ENCODE results near the gene TMEM145. TPM values are rescaled to one million over a fixed set of nuclear protein-coding genes. Genes with fewer than 3 reads are reported as not detected.

The TMEM145 gene
- total RNA-seq, 1 experiment from 2014 or later = 3.0 TPM

GRCh38 chr19:42360787-42361544, 47.9 kb downstream of the TMEM145 start:
- intact Hi-C loops (cut with micrococcal nuclease; ENCODE audit: unreplicated experiment) (no loop called here), in situ Hi-C loops (cut with HindIII; ENCODE audit: low pct_unique_long_range_greater_than_20kb, low sequenced_read_pairs) (no loop called here)
- Histone ChIP-seq H3K4me1 (ENCODE audit: control insufficient read depth, insufficient read depth, low read length) (no peaks in the 10 kb centered on the region), H3K36me3 (ENCODE audit: control insufficient read depth, insufficient read depth, low read length) (no peaks in the 10 kb centered on the region), H3K27ac (ENCODE audit: low read length) (no peak overlapping the region), H3K4me3 (ENCODE audit: low read depth in 2 of 2, low read length in 2 of 2) (no peak overlapping the region), H3K27me3 (ENCODE audit: control insufficient read depth, insufficient read depth, low read length) (no peaks in the 10 kb centered on the region), H3K9me3 (ENCODE audit: control insufficient read depth, insufficient read depth, low read depth, low read length) (no peaks in the 10 kb centered on the region)
- ChIA-PET POLR2A (no interaction called here), CTCF (interaction anchor here (0.6 kb wide), 1 partner anchor 1755 kb away, joined by 3 read pairs; no protein-coding TSS in a partner anchor)
- BruUV-seq (replicated peaks) = no TSS peak
- TF ChIP-seq REST (IDR thresholded peaks at IDR 0.05; ENCODE audit: insufficient read depth in 1 of 2, low read depth in 2 of 2, low read length in 1 of 2) = no peak
- TF ChIP-seq TCF7L2 (IDR thresholded peaks at IDR 0.05; ENCODE audit: low read depth, low read length) = no peak
- no peak for DNase-seq (ENCODE audit: low read depth, low spot score)
- no peak for ATAC-seq

GRCh38 chr19:42361545-42361910, 48.4 kb downstream of the TMEM145 start:
- no peak for ATAC-seq
- no peak for TF ChIP-seq CTCF (IDR thresholded peaks at IDR 0.05)
- TF ChIP-seq REST (IDR thresholded peaks at IDR 0.05; ENCODE audit: insufficient read depth in 1 of 2, low read depth in 2 of 2, low read length in 1 of 2) = no peak
- no peak for TF ChIP-seq POLR2AphosphoS5 (IDR thresholded peaks at IDR 0.05; ENCODE audit: low read depth, low read length)
- no peak for TF ChIP-seq SIN3A (IDR thresholded peaks at IDR 0.05; ENCODE audit: borderline replicate concordance, insufficient read depth, low read depth, low read length)
- no peak for TF ChIP-seq TCF7L2 (IDR thresholded peaks at IDR 0.05; ENCODE audit: low read depth, low read length)
- Histone ChIP-seq H3K4me1 (ENCODE audit: control insufficient read depth, insufficient read depth, low read length) (no peaks in the 10 kb centered on the region), H3K36me3 (ENCODE audit: control insufficient read depth, insufficient read depth, low read length) (no peaks in the 10 kb centered on the region), H3K4me3 (ENCODE audit: low read depth in 2 of 2, low read length in 2 of 2) (no peak overlapping the region), H3K27ac (ENCODE audit: low read length) (no peak overlapping the region), H3K9me3 (ENCODE audit: control insufficient read depth, insufficient read depth, low read depth, low read length) (no peaks in the 10 kb centered on the region), H3K27me3 (ENCODE audit: control insufficient read depth, insufficient read depth, low read length) (no peaks in the 10 kb centered on the region)
- DNase-seq (ENCODE audit: low read depth, low spot score) = no peak
- POLR2A ChIA-PET = no interaction called here
- CTCF ChIA-PET = interaction anchor here (0.6 kb wide), 1 partner anchor 1756 kb away, joined by 3 read pairs; no protein-coding TSS in a partner anchor
- BruUV-seq (replicated peaks) = no TSS peak
- intact Hi-C loops (cut with micrococcal nuclease; ENCODE audit: unreplicated experiment) (no loop called here), in situ Hi-C loops (cut with HindIII; ENCODE audit: low pct_unique_long_range_greater_than_20kb, low sequenced_read_pairs) (no loop called here)

All from Panc1 (cell line).